HepG2 (cell line): ENCODE measurements around the gene ACTR1B. TPM values are rescaled to one million over a fixed set of nuclear protein-coding genes. Genes with fewer than 3 reads are reported as not detected.

Source experiments
- BHLHE40 ChIP-seq: IDR thresholded peaks from 2 replicates; pipeline ENCODE4 v1.6.1; 2011; ENCODE audit warnings: low read length, improper control_type of control experiment
- E2F5 ChIP-seq: sonication (generic); formaldehyde crosslinking; conservative IDR thresholded peaks from 2 replicates; pipeline ENCODE4 v1.4.0; 2020; ENCODE audit warnings: missing genetic modification reagents
- GATAD2A ChIP-seq: IDR thresholded peaks from 2 replicates; pipeline ENCODE4 v1.6.1; 2016
- KAT2B ChIP-seq: fragments of 150-350 bp; IDR thresholded peaks from 2 replicates; pipeline ENCODE4 v1.6.1; 2014; ENCODE audit warnings: low read depth, low read length, borderline replicate concordance
- MEIS2 ChIP-seq: sonication (generic); formaldehyde crosslinking; IDR thresholded peaks from 2 replicates; pipeline ENCODE4 v1.9.0; 2021; ENCODE audit warnings: mild to moderate bottlenecking, missing genetic modification reagents
- RAD21 ChIP-seq: fragments of 450-650 bp; formaldehyde crosslinking; IDR thresholded peaks from 2 replicates; pipeline ENCODE4 v1.5.0; 2020; ENCODE audit warnings: mild to moderate bottlenecking
- SAFB2 ChIP-seq: sonication (generic); formaldehyde crosslinking; IDR thresholded peaks from 2 replicates; pipeline ENCODE4 v1.5.1; 2020; ENCODE audit warnings: missing genetic modification reagents, low read depth, mild to moderate bottlenecking, borderline replicate concordance
- SRF ChIP-seq: IDR thresholded peaks from 2 replicates; pipeline ENCODE4 v1.6.1; 2011; ENCODE audit warnings: mild to moderate bottlenecking, low read depth, low read length, moderate library complexity
- WIZ ChIP-seq: sonication (generic); formaldehyde crosslinking; IDR thresholded peaks from 2 replicates; pipeline ENCODE4 v1.5.1; 2020; ENCODE audit warnings: mild to moderate bottlenecking, missing genetic modification reagents
- ZBTB38 ChIP-seq: sonication (generic); formaldehyde crosslinking; IDR thresholded peaks from 2 replicates; pipeline ENCODE4 v1.5.1; 2020; ENCODE audit warnings: mild to moderate bottlenecking, missing genetic modification reagents
- ZNF850 ChIP-seq: sonication (generic); formaldehyde crosslinking; conservative IDR thresholded peaks from 2 replicates; pipeline ENCODE4 v1.9.0; 2021; ENCODE audit warnings: mild to moderate bottlenecking, missing genetic modification reagents
- polyA plus RNA-seq, 8 experiments: library from polyadenylated mRNA; depleted of rRNA in 3 of 8; stranded (reverse) in 7 of 8; unstranded in 1 of 8; fragments of >200 nt; fragmentation: Illumina TruSeq in 4 of 8; extraction: Trizol in 4 of 8; gene quantifications; 2 replicates each; pipeline versions ENCODE4 v1.2.1 to v1.2.3, GENCODE V29; 2011 to 2016; ENCODE audit warnings: low read depth in 4 of 8, missing spikeins in 1 of 8, mixed read lengths in 1 of 8; ENCODE audit not compliant: insufficient read depth in 1 of 8
- total RNA-seq, 5 experiments: library from RNA; depleted of rRNA; stranded (reverse); fragments of >200 nt; fragmentation: Illumina TruSeq; extraction: Trizol; gene quantifications; 2 replicates each; pipeline ENCODE4 v1.2.3, GENCODE V29; 2016; ENCODE audit warnings: low read depth in 1 of 5
- TF ChIP-seq, protein P1 (sequence below): sonication (generic); formaldehyde crosslinking; IDR thresholded peaks from 2 replicates; pipeline ENCODE4 v1.5.0; 2020; ENCODE audit warnings: mild to moderate bottlenecking, missing genetic modification reagents, borderline replicate concordance
- TF ChIP-seq, protein P2 (sequence below): IDR thresholded peaks from 2 replicates; pipeline ENCODE4 v1.6.1; 2016
- TF ChIP-seq, protein P3 (sequence below): sonication (generic); formaldehyde crosslinking; IDR thresholded peaks from 2 replicates; pipeline ENCODE4 v1.5.1; 2020; ENCODE audit warnings: mild to moderate bottlenecking, missing genetic modification reagents, moderate library complexity

ACTR1B gene
- total and polyA plus RNA-seq, 2 of the 13 experiments (the other 11 are each of a cell fraction or from before 2014, with no cell fraction given) = 61.7 to 76.7 TPM

DNA sequence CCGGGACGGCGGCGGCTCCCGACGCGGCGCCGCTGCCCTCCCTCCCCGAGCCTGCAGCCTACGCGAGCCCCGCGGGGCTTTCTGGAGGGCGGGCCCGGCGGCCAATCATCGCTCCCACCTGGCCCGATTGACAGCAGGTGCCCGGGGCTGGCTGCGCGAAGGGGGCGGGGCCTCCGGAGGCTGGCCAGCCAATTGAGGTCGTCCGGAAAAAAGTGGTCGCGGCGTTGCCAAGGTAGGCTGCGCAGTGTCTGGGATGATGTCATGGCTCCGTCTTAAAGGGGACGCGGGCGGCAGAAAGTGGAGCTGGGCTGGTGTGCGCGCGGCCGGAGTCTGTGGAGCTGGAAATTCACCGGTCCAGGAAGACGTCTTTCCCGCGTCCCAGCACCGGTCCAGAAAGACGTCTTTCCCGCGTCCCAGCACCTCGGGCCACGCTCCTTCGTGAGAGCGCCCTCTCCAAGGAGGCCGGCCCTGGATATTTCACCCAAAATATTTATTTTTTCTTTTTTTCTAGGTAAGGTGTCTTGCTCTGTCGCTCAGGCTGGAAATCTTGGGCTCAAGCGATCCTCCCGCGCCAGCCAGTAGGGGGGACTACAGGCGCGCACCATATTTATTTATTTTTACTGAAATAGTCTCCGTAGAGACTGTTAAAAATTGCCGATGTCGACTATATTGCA lies at the start of gene ACTR1B (continued):
- TF ChIP-seq, protein P1, sequence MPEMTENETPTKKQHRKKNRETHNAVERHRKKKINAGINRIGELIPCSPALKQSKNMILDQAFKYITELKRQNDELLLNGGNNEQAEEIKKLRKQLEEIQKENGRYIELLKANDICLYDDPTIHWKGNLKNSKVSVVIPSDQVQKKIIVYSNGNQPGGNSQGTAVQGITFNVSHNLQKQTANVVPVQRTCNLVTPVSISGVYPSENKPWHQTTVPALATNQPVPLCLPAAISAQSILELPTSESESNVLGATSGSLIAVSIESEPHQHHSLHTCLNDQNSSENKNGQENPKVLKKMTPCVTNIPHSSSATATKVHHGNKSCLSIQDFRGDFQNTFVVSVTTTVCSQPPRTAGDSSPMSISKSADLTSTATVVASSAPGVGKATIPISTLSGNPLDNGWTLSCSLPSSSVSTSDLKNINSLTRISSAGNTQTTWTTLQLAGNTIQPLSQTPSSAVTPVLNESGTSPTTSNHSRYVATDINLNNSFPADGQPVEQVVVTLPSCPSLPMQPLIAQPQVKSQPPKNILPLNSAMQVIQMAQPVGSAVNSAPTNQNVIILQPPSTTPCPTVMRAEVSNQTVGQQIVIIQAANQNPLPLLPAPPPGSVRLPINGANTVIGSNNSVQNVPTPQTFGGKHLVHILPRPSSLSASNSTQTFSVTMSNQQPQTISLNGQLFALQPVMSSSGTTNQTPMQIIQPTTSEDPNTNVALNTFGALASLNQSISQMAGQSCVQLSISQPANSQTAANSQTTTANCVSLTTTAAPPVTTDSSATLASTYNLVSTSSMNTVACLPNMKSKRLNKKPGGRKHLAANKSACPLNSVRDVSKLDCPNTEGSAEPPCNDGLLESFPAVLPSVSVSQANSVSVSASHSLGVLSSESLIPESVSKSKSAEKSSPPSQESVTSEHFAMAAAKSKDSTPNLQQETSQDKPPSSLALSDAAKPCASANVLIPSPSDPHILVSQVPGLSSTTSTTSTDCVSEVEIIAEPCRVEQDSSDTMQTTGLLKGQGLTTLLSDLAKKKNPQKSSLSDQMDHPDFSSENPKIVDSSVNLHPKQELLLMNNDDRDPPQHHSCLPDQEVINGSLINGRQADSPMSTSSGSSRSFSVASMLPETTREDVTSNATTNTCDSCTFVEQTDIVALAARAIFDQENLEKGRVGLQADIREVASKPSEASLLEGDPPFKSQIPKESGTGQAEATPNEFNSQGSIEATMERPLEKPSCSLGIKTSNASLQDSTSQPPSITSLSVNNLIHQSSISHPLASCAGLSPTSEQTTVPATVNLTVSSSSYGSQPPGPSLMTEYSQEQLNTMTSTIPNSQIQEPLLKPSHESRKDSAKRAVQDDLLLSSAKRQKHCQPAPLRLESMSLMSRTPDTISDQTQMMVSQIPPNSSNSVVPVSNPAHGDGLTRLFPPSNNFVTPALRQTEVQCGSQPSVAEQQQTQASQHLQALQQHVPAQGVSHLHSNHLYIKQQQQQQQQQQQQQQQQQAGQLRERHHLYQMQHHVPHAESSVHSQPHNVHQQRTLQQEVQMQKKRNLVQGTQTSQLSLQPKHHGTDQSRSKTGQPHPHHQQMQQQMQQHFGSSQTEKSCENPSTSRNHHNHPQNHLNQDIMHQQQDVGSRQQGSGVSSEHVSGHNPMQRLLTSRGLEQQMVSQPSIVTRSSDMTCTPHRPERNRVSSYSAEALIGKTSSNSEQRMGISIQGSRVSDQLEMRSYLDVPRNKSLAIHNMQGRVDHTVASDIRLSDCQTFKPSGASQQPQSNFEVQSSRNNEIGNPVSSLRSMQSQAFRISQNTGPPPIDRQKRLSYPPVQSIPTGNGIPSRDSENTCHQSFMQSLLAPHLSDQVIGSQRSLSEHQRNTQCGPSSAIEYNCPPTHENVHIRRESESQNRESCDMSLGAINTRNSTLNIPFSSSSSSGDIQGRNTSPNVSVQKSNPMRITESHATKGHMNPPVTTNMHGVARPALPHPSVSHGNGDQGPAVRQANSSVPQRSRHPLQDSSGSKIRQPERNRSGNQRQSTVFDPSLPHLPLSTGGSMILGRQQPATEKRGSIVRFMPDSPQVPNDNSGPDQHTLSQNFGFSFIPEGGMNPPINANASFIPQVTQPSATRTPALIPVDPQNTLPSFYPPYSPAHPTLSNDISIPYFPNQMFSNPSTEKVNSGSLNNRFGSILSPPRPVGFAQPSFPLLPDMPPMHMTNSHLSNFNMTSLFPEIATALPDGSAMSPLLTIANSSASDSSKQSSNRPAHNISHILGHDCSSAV = no peak; the same call in 1 of the 2 replicates
- TF ChIP-seq SRF = no peak
- no peak for TF ChIP-seq ZBTB38
- peak; percentile 35 for TF ChIP-seq GATAD2A
- 0 out of 2 replicates have a peak, but pooled peaks have one; percentile 34 for TF ChIP-seq MEIS2 (CRISPR knock-in tag)
- TF ChIP-seq, protein P2, sequence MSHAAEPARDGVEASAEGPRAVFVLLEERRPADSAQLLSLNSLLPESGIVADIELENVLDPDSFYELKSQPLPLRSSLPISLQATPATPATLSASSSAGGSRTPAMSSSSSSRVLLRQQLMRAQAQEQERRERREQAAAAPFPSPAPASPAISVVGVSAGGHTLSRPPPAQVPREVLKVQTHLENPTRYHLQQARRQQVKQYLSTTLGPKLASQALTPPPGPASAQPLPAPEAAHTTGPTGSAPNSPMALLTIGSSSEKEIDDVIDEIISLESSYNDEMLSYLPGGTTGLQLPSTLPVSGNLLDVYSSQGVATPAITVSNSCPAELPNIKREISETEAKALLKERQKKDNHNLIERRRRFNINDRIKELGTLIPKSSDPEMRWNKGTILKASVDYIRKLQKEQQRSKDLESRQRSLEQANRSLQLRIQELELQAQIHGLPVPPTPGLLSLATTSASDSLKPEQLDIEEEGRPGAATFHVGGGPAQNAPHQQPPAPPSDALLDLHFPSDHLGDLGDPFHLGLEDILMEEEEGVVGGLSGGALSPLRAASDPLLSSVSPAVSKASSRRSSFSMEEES (CRISPR knock-in tag) = peak; percentile 64; the same call in 1 of the 2 replicates
- no peak for TF ChIP-seq SAFB2 (CRISPR knock-in tag)
- no peak for TF ChIP-seq KAT2B
- TF ChIP-seq, protein P3, sequence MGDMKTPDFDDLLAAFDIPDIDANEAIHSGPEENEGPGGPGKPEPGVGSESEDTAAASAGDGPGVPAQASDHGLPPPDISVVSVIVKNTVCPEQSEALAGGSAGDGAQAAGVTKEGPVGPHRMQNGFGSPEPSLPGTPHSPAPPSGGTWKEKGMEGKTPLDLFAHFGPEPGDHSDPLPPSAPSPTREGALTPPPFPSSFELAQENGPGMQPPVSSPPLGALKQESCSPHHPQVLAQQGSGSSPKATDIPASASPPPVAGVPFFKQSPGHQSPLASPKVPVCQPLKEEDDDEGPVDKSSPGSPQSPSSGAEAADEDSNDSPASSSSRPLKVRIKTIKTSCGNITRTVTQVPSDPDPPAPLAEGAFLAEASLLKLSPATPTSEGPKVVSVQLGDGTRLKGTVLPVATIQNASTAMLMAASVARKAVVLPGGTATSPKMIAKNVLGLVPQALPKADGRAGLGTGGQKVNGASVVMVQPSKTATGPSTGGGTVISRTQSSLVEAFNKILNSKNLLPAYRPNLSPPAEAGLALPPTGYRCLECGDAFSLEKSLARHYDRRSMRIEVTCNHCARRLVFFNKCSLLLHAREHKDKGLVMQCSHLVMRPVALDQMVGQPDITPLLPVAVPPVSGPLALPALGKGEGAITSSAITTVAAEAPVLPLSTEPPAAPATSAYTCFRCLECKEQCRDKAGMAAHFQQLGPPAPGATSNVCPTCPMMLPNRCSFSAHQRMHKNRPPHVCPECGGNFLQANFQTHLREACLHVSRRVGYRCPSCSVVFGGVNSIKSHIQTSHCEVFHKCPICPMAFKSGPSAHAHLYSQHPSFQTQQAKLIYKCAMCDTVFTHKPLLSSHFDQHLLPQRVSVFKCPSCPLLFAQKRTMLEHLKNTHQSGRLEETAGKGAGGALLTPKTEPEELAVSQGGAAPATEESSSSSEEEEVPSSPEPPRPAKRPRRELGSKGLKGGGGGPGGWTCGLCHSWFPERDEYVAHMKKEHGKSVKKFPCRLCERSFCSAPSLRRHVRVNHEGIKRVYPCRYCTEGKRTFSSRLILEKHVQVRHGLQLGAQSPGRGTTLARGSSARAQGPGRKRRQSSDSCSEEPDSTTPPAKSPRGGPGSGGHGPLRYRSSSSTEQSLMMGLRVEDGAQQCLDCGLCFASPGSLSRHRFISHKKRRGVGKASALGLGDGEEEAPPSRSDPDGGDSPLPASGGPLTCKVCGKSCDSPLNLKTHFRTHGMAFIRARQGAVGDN (CRISPR knock-in tag) = peak; percentile 63
- 0 out of 2 replicates have a peak, but pooled peaks have one; percentile 55 for TF ChIP-seq E2F5 (CRISPR knock-in tag)
- peak; percentile 54; the same call in 1 of the 2 replicates for TF ChIP-seq RAD21 (CRISPR knock-in tag)
- TF ChIP-seq BHLHE40 = peak; percentile 24; the same call in 1 of the 2 replicates
- no peak for TF ChIP-seq ZNF850
- no peak for TF ChIP-seq WIZ
